Putamen (tissue), 1 donor: ENCODE results near the gene REPIN1.

Source experiments
- DNase-seq: peaks from one replicate; pipeline ENCODE4 v3.0.0-alpha.2; 2016; ENCODE audit warnings: low spot score

Gene REPIN1

DNA sequence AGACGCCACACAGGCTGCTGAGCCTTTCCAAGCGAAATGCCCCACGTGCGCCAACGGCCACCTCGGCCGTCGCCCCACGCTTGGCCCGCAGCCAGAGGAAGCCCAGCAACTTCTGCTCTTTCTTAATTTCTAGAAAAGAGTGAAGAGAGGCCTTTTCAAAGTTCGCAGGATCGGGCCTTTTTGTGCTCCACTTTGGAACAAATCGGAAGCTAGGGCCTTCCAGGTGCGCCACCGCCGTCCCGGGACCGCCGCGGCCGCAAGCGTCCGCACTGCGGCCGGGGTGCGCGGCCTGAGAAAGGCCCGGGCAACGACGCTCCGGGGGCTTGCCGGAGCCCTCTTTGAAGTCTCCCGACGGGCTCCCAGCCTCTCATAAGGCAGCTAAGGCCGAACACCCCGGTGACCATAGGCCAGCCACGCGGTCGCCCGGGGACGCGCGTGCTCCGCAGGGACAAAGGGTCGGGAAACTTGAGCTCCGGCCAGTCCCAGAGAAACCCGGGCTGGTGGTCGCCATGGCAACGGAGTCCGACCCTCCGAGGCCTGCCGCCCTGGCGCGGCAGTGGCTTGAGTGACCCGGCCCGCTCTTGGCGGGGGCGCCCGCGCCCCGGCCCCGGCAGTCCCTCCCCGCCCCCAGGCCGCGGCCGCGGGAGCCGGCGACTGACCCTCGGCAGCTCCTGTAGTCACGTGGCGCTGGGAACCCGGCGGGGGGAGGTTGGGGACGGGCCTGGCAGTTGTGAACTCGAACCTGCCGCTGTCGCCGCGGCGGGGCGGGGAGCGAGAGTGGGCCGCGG lies at the start of gene REPIN1:
Gene REPIN1, plus strand, starts transcription at position 727 of the 788 bp plus-strand sequence. CDS start 890 bp downstream, outside the sequence.
- DNase-seq, result peak; percentile 88

- DNase-seq, result no peak
These were observed 46.9 kb upstream of the REPIN1 start for GRCh38 chr7:150321788-150322113.

DNA sequence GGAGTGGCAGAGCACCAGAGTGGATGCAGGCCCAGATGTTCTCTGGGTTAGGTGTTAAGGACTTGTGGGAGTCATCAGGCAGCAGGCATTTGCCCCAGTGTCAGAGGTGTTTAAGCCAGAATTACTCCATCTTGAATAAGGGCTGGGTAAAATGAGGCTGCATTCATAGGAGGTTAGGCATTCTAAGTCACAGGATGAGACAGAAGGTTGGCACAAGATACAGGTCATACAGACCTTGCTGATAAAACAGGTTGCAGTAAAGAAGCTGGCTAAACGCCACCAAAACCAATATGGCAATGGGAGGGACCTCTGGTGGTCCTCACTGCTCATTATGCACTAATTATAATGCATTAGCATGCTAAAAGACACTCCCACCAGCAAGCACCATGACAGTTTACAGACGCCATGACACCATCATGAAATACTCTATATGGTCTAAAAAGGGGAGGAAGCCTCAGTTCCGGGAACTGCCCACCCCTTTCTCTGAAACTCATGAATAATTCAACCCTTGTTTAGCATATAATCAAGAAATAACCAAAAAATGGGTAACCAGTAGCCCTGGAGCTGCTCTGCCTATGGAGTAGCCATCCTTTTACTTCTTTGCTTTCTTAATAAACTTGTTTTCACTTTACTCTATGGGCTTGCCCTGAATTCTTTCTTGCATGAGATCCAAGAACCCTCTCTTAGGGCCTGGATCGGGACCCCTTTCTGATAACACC lies 46.3 kb upstream of the REPIN1 start:
- DNase-seq, result no peak

GRCh38 chr7:150322833-150323681 lies 45.6 kb upstream of the REPIN1 start, which contains the start of the genes ACTR3C and LRRC61:
TSS of gene ACTR3C (minus strand) at chr7:150323545. CDS start at chr7:150295296, 28,249 bp downstream.
TSS of gene LRRC61 (plus strand) at chr7:150323355. CDS start at chr7:150336862, 13,507 bp downstream.
- peak; percentile 30 for DNase-seq

DNA sequence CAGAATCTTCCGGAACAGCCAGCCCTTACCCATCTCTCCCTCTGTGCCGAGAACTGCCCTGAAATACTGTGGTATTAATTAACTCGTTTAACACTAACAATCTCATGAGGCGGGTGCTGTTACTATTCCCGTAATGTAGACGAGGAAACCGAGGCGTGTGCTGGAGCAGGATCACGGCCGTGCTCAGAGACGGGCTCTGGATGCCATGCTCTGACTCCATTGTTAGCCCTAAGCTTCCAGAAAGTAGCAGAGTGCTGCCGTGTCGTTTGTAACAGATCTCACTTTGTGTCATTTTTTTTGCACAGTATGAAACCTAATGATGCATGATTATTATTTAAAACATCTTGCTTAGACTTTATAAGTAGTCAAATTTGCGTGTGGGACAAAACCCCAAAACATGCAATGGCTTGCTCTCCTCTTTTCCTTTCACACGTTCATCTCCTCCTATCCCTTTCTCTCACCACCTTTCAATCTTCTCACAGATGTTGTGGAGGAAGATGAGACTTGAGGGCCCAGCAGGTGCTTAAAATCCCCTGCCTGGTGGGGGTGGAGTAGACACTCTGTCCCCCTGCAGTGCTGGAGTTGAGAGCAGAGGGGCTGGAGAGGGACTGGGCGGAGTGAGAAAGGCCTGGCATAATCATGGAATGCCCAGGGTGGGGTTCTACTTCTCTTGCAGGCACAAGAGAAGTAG lies 44.8 kb upstream of the REPIN1 start:
- no peak for DNase-seq

GRCh38 chr7:150324373-150324961 lies 44.2 kb upstream of the REPIN1 start:
- DNase-seq, result no peak

DNA sequence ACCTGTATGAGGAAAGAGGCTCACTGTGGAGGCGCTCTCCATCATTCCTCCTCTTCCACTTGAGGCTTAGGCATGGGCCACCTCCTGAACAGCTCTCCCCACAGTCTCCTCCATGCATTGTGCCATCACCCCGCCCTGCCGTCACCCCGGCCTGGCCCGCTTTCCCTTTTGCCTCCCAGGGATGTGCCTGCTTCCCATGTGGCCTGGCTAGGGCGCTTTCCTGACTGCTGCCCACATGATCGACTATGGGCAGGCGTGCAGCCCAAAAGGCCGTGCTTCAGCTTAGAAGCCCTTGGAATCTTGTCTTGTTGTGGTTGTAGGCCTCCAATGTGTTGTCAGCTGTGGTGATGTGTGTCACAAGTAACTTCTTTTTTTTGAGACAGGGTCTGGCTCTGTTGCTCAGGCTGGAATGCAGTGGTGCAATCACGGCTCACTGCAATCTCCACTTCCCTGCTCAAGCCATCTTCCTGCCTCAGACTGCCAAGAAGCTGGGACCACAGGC lies 43.5 kb upstream of the REPIN1 start:
- DNase-seq, result no peak

- DNase-seq, result no peak
These were observed 42.7 kb upstream of the REPIN1 start for GRCh38 chr7:150325901-150326300.

- DNase-seq, result no peak
These were observed 41.9 kb upstream of the REPIN1 start for GRCh38 chr7:150326657-150327268.

- no peak for DNase-seq
These were observed 41.3 kb upstream of the REPIN1 start for GRCh38 chr7:150327308-150327707.

GRCh38 chr7:150329331-150330120 lies 39.1 kb upstream of the REPIN1 start:
- DNase-seq, result peak; percentile 38

DNA sequence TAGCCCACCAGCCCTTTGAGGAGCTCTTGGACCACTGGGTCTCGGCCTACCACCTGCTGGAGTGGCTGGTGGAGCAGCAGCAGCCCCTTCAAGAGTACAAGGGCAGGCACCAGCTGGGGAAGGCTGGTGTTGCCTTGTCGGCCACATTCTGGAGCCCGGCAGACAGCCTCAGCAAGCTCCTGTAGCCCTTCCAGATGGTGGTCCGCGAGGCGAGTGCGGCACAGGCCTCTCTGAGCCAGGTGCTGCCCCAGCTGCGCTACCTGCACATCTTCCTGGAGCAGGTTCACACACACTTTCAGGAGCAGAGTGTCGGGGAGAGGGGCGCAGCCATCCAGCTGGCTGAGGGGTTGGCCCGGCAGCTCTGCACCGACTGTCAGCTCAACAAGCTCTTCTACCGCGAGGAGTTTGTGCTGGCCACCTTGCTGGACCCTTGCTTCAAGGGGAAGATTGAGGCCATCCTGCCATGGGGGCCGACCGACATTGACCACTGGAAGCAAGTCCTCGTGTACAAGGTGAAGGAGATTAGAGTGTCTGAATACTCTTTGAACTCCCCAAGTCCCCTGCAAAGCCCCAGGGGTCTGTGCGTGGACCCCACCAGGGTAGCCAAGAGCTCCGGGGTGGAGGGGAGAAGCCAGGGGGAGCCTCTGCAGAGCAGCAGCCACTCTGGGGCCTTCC lies 38.3 kb upstream of the REPIN1 start:
- DNase-seq, result no peak

DNA sequence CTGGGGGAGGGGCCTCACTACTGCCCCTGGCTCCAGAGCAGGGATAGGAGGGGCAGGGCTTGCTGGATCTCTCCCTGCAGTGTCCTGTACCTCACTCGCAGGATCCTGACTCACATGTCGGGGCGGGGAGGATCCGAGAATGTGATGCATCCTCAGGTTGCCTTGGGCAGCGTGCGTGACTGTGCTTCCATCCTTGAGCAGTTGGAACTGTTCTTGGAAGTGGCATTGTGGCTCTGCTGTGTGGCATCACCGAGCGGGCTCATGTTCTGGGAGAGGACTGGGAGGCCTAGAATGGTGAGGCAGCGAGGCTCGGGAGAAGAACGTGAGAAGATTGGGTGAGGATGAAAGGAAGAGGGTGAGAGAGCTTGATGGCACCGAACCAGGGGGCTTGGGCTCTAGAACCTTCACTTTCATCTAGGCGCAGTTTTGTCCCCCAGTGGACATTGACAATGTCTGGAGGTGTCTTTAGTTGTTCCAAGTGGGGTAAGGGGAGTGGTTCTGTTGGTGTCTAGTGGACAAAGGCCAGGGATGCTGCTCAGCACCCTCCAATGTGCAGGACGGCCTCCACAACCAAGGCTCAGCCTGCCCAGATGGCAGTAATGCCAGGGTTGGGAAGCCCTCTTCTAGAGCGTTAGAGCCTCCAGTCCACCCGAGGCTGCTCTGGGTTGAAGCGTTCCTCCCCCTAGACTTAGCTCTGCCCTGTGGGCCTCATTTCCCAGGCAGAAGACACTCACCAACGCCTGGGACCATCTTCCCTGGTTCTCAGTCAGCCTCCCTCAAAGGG lies 35.6 kb upstream of the REPIN1 start:
- DNase-seq, result no peak

GRCh38 chr7:150333659-150334058 lies 35.0 kb upstream of the REPIN1 start:
- no peak for DNase-seq

GRCh38 chr7:150334108-150334507 lies 34.5 kb upstream of the REPIN1 start:
- DNase-seq, result no peak

DNA sequence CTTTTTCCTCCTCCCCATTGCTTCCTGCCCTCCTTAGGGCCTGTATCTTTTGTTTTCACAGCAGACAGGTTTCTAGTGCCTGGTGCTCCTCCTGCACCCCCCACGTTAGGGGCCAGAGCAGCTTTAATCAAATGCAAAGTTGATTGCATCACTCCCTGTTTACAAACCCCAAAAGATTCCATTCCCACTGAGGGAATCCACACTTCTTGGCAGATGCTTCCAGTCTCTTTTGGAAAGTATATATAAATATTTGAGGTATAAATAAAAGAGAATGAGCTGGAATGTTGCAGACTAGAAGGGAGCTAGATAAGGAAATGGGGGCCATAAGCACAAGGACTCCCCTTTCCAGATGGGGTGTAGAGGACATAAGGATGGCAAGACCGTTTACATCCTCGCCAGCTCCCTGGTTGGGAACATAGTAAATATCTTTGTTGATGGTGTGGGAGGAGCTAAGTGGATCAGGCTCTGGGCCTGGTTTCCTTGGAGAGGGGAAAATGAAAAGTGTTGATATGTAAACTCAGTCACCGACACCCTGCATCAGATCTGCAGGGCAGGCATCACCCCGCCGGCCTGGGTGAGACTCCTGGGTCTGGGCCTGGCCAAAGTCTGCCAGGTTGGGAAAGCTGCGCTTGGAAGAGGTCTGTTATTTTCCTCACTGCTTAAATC lies 33.4 kb upstream of the REPIN1 start:
- DNase-seq, result no peak

GRCh38 chr7:150335774-150336112 lies 32.9 kb upstream of the REPIN1 start:
- DNase-seq, result no peak

GRCh38 chr7:150336746-150337145 lies 31.9 kb upstream of the REPIN1 start:
- no peak for DNase-seq
